HG03060 (cell line): ENCODE results near the gene MRPL24.
A peak's percentile ranks its signal among the peaks of the same experiment; 100 is the strongest.
"Not testable (repeated sequence)": the region's sequence is repeated elsewhere in the genome, so short reads cannot be mapped to it uniquely, and the experiment has no call there.

Experiments
- ATAC-seq: cut with Tn5 transposase; IDR thresholded peaks from one replicate; pipeline ENCODE4 v1.9.1; 2021; ENCODE audit warnings: low read depth, moderate number of reproducible peaks; ENCODE audit not compliant: unreplicated experiment

Gene MRPL24

GRCh38 chr1:156740741-156741480, at the start of gene MRPL24:
MRPL24 (minus strand) TSS chr1:156741088; CDS start chr1:156738704, 2,384 bp downstream.
- ATAC-seq: peak; percentile 83

DNA sequence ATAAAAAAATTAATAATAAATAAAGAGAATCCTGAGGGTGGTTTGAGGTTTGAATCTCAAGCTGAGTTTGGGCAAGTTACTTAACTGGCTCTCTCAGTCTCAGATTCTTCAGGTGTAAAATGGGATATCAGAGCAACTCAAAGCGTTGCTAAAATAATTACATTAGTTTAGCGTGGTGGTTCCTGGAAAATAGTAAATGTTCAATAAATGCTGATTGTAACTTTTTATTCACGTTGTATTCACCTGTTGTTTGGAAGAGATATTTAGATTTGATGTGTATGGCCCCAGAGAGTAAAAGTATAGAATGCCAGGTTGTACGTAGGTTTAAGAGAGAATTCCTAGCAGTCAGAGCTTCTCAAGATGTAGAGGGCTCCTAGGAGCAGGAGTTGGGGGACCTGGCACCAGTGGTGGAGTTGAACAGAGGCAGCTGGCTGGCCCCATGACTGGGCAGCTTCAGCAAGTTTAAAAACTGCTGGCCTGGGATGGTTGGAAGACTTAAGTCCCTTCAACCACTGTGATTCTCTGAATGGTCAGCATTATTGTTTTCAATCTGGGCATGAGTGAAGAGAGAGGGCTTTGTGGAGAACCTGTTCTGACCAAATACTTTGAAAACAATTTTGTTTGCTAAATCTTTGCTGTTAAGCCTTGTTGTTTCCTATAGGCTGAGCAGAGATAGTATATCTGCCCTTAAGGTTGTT, 48.9 kb upstream of the MRPL24 start:
- ATAC-seq: no peak

DNA sequence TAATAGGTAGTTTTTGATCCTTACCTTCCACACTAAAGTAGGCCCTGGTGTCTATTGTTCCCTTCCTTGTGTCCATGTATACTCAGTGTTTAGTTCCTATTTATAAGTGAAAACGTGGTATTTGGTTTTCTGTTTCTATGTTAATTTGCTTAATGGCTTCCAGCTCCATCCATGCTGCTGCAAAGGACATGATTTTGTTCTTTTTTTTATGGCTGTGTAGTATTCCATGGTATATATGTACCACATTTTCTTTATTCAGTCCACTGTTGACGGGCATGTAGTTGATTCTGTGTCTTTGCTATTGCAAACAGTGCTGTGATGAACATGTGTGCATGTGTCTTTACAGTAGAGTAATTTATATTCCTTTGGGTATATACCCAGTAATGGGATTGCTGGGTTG, 47.2 kb upstream of the MRPL24 start:
- no peak for ATAC-seq

DNA sequence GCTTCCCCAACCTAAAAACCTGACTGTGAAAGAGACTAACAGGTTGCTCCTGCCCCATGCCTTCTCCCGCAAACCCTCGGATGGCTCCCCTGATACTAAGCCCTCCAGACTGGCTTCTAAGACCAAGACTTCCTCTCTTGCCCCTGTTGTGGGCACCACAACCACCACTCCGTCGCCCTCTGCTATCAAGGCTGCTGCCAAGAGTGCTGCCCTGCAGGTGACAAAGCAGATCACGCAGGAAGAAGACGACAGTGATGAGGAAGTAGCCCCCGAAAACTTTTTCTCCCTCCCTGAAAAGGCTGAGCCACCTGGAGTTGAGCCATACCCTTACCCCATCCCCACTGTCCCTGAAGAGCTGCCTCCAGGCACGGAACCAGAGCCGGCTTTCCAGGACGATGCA, 45.8 kb upstream of the MRPL24 start:
- ATAC-seq: no peak

- ATAC-seq: no peak
Observed at GRCh38 chr1:156785458-156785857, 44.6 kb upstream of the MRPL24 start.

DNA sequence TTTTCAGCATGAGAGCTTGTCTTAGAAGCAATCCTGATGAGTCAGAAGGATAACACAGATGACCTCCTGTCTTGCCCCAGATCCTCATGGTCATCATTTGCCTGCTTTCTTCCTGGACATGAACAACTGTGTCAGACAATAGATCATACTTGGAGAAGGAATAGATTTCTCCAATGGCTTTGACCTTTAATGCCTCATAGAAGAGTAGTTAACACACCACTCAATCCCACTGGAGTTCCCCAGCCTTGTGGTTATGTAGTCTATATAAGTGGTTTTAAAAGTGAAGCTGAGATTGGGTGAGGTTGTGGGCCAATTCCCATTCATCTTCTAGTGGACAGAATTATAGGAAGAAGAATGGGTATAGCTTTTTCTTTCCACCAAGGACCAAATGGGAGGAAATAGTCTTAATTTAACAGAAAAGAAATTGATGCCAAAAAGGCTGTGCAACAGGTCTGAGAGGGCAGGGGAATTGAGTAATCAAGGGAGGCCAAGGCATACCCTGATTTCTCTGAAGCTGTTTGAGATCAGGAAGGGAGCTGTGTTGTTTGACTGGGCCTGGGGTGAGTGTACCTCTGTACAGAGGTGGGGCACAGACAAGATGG, 40.8 kb upstream of the MRPL24 start:
- no peak for ATAC-seq

- ATAC-seq: no peak
Observed at GRCh38 chr1:156777573-156777972, 36.7 kb upstream of the MRPL24 start.

GRCh38 chr1:156776942-156777341, 36.1 kb upstream of the MRPL24 start:
- ATAC-seq: no peak

GRCh38 chr1:156775799-156776198, 34.9 kb upstream of the MRPL24 start:
- no peak for ATAC-seq

GRCh38 chr1:156773607-156774006, 32.7 kb upstream of the MRPL24 start:
- ATAC-seq: no peak

GRCh38 chr1:156772728-156773497, 32.0 kb upstream of the MRPL24 start:
- ATAC-seq: no peak

DNA sequence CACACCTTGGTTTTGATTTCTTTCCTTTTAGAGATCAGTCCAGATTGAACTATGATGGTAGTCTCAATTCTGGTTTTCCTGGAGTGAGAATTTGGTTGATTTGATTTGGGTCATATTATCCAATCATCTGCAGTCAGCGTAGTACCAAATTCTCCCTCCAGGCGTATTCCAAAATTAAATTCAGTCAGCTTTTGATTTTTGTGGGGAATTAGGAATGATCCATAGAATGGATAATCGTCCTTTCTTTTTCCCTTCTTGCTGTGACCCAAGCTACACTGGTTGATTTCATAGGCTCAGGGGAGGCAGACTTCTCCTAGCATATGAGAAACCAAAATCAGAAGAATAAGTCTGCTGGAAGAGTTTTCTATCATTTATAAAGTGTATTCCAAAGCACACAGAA, 31.3 kb upstream of the MRPL24 start:
- ATAC-seq: no peak

- no peak for ATAC-seq
Observed at GRCh38 chr1:156768610-156769295, 27.9 kb upstream of the MRPL24 start.

GRCh38 chr1:156767879-156768604, 27.2 kb upstream of the MRPL24 start:
- no peak for ATAC-seq

- peak; percentile 82 for ATAC-seq
Observed at GRCh38 chr1:156767101-156767878, 26.4 kb upstream of the MRPL24 start, which contains the start of gene PRCC. PRCC (plus strand) TSS chr1:156767535; CDS start chr1:156767772, 237 bp downstream.

GRCh38 chr1:156766298-156767100, 25.6 kb upstream of the MRPL24 start:
- no peak for ATAC-seq

DNA sequence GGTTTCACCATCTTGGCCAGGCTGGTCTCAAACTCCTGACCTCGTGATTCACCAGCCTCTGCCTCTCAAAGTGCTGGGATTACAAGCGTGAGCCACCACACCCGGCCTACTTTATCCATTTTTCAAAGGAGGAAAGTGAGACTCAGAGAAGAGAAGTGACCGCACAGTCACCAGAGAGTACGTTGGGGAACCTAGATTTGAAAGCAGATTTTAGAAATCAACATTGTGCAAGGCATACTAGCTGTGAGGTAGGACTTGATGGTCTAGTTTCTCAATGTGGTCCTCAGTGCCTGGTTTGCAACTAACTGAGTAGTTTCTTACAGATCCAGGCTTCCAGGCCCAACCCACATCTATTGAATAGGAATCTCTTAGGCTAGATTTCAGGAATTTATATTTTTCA, 24.8 kb upstream of the MRPL24 start:
- no peak for ATAC-seq

DNA sequence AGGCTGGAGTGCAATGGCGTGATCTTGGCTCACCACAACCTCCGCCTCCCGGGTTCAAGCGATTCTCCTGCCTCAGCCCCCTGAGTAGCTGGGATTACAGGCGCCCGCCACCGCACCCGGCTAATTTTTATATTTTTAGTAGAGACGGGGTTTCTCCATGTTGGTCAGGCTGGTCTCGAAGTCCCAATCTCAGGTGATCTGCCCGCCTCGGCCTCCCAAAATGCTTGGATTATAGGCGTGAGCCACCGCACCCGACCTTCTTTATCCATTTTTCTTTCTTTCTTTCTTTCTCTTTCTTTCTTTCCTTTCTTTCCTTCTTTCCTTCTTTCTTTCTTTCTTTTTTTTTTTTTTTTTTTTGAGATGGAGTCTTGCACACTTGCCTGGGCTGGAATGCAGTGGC, 24.2 kb upstream of the MRPL24 start:
- not testable (repeated sequence) for ATAC-seq
